ENCODE measurements around the gene TRAF3IP1. TPM values are rescaled to one million over a fixed set of nuclear protein-coding genes. Genes with fewer than 3 reads are reported as not detected.

The TRAF3IP1 gene
- total RNA-seq, 1 donor from 2014 or later: 21.7 TPM

GRCh38 chr2:238406221-238406997 is 86.1 kb downstream of the TRAF3IP1 start:
- no peaks in the 10 kb centered on the region for H3K36me3 ChIP-seq
- no peak for ATAC-seq
- no peaks in the 10 kb centered on the region for H3K27me3 ChIP-seq (ENCODE audit: low read depth)
- DNase-seq: no peak
- no peak overlapping the region for H3K27ac ChIP-seq
- no peaks in the 10 kb centered on the region for H3K4me1 ChIP-seq
- H3K4me3 ChIP-seq: no peak overlapping the region
- no peaks in the 10 kb centered on the region for H3K9me3 ChIP-seq
- TF ChIP-seq, protein P1, sequence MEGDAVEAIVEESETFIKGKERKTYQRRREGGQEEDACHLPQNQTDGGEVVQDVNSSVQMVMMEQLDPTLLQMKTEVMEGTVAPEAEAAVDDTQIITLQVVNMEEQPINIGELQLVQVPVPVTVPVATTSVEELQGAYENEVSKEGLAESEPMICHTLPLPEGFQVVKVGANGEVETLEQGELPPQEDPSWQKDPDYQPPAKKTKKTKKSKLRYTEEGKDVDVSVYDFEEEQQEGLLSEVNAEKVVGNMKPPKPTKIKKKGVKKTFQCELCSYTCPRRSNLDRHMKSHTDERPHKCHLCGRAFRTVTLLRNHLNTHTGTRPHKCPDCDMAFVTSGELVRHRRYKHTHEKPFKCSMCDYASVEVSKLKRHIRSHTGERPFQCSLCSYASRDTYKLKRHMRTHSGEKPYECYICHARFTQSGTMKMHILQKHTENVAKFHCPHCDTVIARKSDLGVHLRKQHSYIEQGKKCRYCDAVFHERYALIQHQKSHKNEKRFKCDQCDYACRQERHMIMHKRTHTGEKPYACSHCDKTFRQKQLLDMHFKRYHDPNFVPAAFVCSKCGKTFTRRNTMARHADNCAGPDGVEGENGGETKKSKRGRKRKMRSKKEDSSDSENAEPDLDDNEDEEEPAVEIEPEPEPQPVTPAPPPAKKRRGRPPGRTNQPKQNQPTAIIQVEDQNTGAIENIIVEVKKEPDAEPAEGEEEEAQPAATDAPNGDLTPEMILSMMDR (IDR thresholded peaks at IDR 0.05): no peak
- intact Hi-C loops (cut with DNase I): no loop called here

DNA sequence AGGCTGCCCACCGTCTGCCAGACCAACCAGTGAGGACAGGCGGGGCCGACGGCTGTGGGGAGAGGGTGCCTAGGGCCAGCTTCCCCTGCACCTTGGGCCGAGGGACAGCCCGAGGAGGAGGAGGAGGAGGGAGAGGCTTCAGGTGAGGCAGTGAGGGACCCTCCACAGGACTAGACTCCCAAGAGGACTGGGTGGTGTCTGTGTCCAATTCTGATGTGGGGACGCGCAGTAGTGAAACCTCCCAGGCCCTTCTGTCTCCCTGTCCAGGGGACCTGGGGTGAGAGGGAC is 86.6 kb downstream of the TRAF3IP1 start:
- intact Hi-C loops (cut with DNase I): no loop called here
- DNase-seq (no peak), ATAC-seq (no peak)
- TF ChIP-seq, protein P1 (IDR thresholded peaks at IDR 0.05): no peak
- H3K36me3 ChIP-seq: no peaks in the 10 kb centered on the region
- H3K9me3 ChIP-seq: no peaks in the 10 kb centered on the region
- H3K27me3 ChIP-seq (ENCODE audit: low read depth): no peaks in the 10 kb centered on the region
- H3K4me1 ChIP-seq: no peaks in the 10 kb centered on the region
- H3K27ac ChIP-seq: no peak overlapping the region
- no peak overlapping the region for H3K4me3 ChIP-seq

DNA sequence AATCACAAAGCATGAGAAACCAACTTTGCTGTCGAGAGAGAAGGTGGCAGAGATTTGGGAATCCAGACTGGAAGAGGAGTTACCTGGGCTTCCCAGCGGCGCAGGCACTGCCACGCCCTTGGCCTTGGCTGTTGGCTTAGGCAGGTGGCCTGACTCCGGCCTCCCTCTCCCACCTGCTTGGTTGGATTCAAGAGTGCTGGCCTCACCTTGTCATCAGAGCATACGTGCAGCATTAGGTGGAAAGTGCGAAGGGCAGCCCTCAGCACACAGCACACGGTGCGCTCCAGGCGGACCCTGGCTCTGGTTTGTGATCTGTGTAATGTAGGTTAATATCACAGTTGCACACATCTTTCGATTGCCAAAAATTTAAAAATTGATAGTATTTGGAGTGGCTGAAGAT is 87.2 kb downstream of the TRAF3IP1 start:
- Histone ChIP-seq H3K4me1 (no peaks in the 10 kb centered on the region), H3K4me3 (no peak overlapping the region), H3K27ac (no peak overlapping the region), H3K27me3 (ENCODE audit: low read depth) (no peaks in the 10 kb centered on the region), H3K36me3 (no peaks in the 10 kb centered on the region), H3K9me3 (no peaks in the 10 kb centered on the region)
- TF ChIP-seq, protein P1 (IDR thresholded peaks at IDR 0.05): no peak
- DNase-seq: no peak
- no peak for ATAC-seq
- intact Hi-C loops (cut with DNase I): no loop called here

DNA sequence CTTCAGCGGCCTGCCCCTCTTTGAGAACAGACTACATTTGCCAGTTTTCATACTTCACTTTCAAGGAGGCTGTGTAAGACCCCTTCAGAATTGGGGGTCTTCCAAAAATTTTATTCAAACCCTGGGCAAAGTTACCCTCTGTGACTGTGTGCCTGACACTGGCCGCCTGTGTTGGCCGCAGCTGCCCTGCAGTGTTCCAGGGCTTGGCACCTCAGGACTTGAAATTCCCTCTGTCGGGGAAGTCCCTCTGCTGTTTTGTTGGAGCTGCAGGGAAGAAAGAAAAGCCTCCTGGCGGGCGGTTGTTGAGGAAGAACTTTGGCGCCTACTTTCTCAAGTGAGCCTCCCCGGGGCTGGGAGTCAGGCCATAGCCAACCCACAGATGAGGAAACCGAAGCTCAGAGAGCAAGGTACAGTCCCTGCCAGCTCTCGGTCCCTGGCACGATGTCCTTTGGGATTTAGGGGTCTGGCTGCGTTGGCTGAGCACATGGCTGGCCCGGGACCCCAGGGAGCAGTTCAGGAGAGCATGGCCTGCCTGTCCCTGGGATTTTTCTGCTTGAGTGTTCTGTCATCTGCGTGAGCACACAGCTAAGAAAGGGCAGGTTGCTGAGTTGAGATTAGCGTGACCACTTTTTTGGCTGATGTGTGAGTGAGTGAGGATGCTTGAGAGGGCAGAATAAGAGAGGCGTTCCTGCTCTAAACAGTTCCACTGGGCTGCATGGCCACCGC is 88.5 kb downstream of the TRAF3IP1 start:
- no peaks in the 10 kb centered on the region for H3K4me1 ChIP-seq
- no peaks in the 10 kb centered on the region for H3K9me3 ChIP-seq
- no peak overlapping the region for H3K27ac ChIP-seq
- no peak for DNase-seq
- no peak for ATAC-seq
- no peaks in the 10 kb centered on the region for H3K27me3 ChIP-seq (ENCODE audit: low read depth)
- TF ChIP-seq, protein P1 (IDR thresholded peaks at IDR 0.05): no peak
- no peak overlapping the region for H3K4me3 ChIP-seq
- intact Hi-C loops (cut with DNase I): no loop called here
- H3K36me3 ChIP-seq: no peaks in the 10 kb centered on the region

DNA sequence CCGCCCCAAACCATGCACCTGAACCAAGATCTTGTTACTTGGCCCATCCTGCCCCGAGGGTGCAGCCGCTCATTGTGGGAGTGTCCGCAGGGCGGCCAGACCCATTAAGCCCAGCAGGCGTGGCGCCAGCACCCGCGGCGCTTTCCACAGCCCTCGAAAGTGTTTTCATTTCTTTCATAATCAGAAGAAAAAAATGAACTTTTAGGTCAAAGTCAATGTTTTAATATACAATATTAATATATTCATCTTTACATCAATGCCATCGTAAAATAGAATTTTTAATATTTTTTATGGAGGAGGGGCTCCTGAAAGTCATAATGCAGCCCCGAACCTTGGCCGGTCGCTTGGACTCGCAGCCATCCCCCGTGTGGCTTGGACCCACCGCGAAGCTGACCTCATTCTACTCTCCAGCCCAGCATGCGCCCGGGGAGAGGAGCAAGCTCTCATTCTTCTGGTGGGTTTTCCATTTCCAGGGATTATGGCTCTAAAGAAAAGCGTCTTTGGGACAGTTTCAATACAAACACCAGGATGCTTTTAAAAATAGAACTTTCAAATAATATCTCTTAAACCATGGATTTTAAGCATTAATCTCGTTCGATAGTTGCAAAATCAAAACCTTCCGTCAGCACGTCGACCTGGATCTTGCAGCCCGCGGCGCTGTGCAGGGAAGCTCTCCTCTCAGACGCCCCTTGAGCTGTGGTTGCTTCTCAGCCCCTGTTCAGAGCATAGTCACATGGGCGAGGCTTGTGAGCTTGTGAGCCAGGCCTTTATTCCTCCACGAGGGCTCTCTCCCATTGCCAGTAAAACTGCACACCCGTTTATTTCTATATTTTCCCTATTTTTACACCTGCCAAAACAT is 89.3 kb downstream of the TRAF3IP1 start:
- Histone ChIP-seq H3K36me3 (no peaks in the 10 kb centered on the region), H3K27me3 (ENCODE audit: low read depth) (no peaks in the 10 kb centered on the region), H3K4me3 (no peak overlapping the region), H3K4me1 (no peaks in the 10 kb centered on the region), H3K9me3 (no peaks in the 10 kb centered on the region), H3K27ac (no peak overlapping the region)
- ATAC-seq: no peak
- TF ChIP-seq, protein P1 (IDR thresholded peaks at IDR 0.05): no peak
- no peak for DNase-seq
- intact Hi-C loops (cut with DNase I): no loop called here
